ENCODE measurements around the gene BTG4.

DNA sequence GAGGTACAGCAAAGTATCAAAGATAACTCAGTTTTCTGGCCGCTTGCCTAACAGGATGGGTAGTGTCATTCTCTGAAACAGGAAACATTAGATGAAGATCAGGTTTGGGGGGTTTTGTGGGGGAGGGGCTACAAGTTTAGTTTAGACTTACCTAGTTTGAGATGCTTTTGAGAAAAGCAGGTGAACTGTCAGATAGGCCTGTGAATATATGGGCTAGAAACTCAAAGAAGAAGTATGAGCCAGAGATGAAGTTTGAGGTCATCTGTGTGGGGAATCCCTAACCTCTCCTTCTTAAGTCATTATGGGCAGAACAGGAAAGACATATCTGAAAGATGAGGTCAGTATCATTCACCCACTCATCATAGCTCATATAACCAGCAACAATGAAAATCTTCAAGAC is 14.3 kb upstream of the BTG4 start:
- TF ChIP-seq ZNF263 (CRISPR knock-in tag; IDR thresholded peaks at IDR 0.05; ENCODE audit: low read depth) (no peak), SP1 (CRISPR knock-in tag; conservative IDR thresholded peaks at IDR 0.05) (no peak), JUN (CRISPR knock-in tag; IDR thresholded peaks at IDR 0.05) (no peak), TCF7 (CRISPR knock-in tag; IDR thresholded peaks at IDR 0.05; ENCODE audit: low read depth) (no peak), CTCF (IDR thresholded peaks at IDR 0.05) (no peak), ELF4 (CRISPR knock-in tag; IDR thresholded peaks at IDR 0.05; ENCODE audit: low read depth) (no peak), CREB1 (CRISPR knock-in tag; IDR thresholded peaks at IDR 0.05) (no peak), NFYB (CRISPR knock-in tag; conservative IDR thresholded peaks at IDR 0.05; ENCODE audit: low read depth) (no peak)
